NCI-H187 (cell line): ENCODE data around the gene CDH4.
"Not testable (repeated sequence)": the region's sequence is repeated elsewhere in the genome, so short reads cannot be mapped to it uniquely, and the experiment has no call there.

Experiments used
- DNase-seq, 2 experiments: peaks; one replicate each; lab custom pipeline; 2025; lab: John Stamatoyannopoulos, UW

Gene CDH4

DNA sequence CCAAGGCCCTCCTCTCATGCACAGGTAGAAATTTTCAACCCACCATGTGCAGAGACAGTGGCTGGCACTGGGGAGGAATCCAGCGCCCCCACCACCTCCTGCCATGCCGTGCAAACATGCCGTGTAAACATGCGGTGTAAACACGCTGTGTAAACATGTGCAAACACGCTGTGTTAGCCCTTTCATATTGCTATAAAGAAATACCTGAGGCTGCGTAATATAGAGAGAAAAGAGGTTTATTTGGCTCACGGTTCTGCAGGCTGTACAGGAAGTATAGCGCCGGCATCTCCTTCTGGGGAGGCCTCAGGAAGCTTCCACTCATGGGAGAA is 595.3 kb downstream of the CDH4 start:
- DNase-seq = no peak

DNA sequence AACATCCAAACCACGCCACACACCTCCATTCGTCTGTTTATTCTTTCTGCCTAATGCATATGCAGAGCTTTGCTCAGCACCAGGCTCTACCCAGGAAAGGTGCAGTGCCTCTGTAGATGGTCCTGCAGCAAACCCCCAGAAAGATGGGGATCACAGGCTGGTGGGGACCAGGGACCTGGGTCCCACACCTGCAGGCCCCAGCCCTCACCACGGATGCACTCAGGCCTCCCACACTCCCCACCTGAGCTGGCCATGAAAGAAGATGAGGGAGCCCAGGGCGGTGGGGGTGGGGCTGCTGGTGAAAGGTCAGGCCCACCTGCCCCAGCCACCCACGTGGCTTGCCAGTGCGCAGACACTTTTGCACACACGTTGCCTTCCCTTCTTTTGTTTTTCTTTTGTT is 595.9 kb downstream of the CDH4 start:
- no peak for DNase-seq

DNA sequence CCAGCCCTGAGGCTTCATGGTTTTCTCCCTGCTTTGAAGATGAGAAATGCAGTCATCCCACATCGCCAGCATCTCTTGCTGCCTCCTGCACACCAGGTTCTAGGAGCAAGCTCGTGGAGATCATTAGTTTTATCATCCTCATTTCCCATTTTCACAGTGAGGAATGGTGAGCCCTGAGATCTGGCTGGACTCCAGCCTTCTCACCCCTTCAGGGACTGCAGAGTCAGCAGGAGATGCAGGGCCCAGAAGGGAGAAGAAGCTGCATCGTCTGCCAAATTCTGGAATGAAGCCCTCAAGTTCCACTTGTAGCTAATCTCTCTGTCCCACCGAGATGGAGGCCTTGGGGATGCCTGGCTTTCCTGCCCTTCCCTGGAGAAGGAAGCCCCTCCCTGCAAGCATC is 596.8 kb downstream of the CDH4 start:
- no peak for DNase-seq

DNA sequence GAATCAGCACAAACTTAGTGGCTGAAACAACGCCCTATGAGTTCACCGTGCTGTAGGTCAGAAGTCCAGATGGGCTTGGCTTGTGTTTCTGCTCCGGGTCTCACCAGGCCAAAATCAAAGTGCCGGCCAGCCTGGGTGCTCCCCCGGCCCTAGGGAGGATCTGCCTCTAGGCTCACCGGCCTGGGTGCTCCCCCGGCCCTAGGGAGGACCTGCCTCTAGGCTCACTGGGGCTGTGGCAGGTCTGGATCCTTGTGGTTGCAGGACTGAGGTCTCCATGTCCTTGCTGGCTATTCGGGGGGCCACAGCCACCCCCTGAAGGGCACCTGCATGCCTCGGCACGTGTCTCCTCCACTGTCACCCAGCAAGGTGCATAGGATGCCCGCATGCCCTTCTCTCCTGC is 597.3 kb downstream of the CDH4 start:
- DNase-seq = no peak

DNA sequence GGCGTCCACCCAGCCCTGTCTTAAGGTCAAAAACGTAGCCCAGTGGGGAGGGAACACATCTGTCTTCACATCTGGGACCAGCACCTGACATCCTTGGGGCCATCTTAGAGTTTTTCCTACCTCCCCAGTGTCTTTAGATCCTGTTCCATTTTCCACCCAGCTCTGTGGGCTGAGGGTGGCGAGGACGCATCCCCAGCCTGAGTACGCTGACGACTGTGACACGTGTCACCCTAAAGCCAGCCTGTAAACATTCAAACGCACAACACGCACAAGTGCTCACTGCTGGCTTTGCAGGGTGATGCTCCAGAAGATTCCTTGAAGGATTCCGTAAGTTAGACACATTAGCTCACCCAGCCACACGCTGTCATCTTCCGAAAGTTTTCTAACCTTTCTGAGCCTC is 597.8 kb downstream of the CDH4 start:
- no peak for DNase-seq

DNA sequence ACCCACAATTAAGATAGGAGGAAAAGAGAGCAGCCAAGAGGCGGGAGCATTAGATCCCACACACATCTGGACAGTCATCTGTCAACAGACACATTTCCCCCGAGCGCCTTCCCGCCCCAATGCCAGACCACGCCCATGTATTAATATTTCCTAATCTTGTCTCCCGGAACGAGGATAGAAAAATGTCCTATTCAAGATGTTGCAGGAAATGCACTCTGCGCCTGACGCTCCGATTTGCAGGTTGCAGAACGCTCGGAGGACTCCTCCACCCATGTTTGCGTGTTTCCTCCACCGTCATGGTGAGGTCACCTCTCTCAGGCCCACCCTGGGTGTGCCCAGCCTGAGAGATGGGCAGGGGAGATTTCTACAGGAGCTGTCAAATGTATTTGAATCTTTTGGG is 598.4 kb downstream of the CDH4 start:
- no peak for DNase-seq

DNA sequence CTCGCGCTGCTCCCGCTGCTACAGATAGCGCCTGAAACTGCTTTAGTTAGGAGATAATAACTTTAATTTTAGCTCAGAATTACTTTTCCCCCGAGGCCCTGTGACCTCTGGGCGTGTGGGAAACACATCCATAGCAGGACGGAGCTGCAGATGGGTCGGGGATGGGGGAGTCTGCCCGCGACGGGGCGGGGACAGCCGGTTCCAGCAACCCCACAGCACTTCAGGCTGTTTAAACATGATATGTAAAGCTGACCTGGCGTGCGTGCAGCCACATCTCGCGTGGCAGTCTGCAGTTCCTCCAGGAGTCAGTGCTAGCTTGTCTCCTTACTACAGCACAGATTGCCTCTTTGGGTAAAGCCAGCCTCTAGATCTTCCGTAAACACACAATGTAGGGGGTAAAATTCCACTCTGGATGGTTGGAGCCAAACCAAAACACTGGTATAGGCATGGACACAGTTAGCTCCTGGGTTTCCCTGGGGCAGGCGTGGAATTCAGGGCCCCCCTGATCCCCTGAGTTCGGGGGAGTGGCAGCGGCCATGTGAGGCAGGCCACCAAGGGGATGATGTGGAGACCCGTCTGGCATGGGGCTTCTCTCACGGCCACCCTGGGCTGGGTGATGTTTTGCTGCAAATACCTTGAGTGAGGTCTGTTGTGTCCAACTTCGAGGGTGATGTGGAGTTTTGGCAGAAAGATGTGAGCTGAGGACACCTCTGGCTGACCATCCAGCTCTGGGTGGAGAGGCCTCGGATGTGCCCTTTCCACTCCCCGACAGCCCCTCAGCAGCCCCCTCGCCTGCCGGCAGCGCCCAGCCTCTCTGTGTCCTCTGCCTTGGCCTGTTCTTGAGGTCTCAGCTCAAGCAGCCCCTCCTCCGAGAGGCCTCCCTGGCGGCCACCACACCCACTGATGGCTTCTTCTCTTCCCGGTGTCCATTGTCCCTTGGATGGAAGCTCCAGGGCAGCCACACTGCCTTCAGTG is 599.2 kb downstream of the CDH4 start:
- no peak for DNase-seq

DNA sequence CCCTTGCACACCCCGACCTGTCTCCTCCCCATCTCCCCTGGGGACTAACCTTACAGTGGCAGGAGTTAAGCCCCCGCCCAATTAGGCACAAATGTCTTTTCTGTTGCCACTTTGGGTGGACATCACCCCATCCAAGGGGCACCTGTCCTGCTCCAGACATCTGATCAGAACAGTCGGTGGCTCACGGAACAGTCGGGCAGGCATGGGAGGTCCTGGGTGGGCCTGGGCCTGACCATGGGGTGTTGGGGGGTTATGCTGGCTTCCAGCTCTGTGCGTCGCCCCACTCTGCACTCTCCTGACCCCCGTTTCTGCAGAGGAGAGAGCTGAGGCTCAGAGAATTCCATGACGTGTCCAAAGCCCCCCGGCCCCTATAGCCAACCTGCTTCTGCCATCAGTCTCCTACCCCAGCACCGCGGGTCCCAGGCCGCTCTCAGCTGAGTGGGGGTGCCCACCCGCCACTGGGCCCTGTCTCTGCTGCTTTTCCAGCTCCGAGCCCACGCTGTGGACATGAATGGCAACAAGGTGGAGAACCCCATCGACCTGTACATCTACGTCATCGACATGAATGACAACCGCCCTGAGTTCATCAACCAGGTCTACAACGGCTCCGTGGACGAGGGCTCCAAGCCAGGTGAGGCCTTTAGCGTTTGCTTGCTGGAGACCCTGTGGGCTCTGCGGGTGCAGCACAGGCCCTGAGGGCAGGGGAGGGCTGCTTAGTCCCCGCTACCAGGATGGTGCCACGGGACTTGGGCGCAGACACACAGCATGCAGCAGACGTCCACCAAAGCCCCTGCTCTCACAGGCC is 600.4 kb downstream of the CDH4 start:
- DNase-seq = no peak

DNA sequence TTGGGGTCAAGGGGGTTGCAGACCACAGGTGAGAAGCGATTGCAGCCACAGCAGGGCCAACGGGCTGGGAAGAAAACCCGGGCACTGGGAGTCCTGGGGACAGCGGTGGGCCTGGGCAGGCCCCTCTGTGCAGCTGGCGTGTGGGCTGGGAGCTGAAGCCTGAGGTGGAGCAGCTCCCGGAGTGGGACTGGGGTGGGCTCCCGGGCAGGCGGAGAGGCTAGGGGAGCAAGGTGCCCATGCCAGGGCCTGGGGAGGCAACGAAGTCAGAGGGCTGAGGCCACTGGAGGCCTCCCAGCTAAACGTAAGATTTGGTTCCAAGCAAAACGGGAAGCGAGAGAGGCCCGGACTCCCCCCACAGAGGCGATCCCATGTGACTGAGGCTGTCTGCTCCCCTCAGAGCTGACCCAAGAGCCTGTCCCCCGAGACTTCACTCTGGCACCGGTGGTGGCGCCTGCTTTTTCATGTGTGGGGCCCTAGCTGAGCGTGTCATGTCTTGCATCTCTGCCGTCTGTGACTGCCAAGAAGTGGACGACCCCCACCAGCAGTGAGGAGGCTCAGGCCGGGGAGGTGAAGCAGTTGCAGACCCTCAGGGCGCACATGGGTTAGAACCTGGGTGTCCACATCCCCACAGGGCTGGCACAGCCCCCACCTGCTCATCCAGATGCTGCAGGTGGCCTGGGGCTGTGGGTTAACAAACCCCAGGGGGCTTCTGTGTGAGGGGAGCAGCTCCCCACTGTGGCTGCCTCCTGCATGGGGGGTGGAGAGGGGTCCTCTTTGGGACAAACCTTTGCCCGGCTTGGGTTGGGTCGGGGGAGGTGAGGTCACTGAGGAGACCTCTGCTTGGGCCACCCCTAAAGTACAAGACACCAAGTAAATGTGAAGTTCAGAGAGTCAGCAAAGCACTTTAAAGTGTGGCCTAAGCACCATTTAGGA is 601.3 kb downstream of the CDH4 start:
- DNase-seq = no peak

DNA sequence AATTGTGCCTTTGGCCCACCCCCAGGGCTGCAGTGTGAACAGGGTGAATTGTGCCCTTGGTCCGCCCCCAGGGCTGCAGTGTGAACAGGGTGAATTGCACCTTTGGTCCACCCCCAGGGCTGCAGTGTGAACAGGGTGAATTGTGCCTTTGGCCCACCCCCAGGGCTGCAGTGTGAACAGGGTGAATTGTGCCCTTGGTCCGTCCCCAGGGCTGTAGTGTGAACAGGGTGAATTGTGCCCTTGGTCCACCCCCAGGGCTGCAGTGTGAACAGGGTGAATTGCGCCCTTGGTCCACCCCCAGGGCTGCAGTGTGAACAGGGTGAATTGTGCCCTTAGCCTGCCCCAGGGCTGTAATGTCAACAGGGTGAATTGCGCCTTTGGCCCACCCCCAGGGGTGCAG is 602.5 kb downstream of the CDH4 start:
- not testable (repeated sequence) for DNase-seq

DNA sequence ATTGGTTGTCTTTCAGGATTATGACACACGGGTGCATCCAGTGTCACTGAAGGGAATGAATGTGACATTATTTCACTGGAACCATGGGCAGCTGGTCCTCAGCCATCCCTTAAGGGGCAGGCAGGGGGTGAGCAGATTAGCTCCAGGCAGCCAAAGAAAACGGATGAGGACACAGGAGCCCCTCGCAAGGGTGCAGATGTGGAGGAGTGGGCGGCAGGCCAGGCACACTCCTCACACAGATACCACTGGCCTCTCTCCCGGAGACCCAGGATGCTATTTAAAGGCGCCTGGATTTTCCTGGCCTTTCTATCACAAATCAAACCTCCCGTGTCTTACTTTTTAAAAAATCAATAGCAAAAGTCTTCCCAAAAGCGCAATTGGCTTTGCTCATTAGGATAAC is 603.2 kb downstream of the CDH4 start:
- no peak for DNase-seq

DNA sequence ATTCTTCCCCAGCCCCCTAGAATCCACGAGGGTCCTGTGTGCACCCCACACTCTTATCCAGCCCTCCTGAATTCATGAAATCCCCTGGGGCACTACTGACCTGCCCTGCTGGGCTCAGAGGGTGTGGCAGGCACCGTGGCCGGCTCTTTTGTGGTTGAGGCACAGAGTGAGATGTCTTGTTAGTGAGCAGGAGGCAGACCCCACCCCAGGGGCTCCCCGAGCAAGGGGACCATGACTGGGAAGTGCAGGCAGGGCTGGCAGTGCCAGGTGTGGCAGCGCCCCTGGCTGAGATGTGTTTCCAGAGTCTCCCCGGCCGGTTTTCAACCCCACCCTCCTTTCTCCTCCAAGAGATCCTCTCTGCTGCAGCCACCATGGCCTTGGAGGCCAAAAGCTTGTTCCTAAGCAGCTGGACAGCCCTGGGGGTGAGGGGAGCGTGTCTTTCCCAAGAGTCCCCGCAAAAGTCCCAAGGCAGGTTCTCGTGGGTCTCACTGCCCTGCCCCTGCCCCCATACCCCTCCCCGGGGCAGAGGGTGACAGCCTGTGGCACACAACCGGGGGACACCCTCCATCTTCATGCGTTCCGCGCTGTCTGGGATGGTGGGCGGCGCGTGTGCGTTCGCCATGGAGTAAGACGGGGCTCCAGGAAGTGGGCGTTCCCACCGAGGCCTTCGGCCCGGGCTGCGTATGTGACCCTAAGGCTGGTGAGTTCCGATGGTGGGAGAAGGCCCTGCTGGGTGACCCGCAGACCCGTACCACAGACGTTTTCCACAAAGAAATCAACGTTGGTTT is 604.8 kb downstream of the CDH4 start:
- DNase-seq = no peak

DNA sequence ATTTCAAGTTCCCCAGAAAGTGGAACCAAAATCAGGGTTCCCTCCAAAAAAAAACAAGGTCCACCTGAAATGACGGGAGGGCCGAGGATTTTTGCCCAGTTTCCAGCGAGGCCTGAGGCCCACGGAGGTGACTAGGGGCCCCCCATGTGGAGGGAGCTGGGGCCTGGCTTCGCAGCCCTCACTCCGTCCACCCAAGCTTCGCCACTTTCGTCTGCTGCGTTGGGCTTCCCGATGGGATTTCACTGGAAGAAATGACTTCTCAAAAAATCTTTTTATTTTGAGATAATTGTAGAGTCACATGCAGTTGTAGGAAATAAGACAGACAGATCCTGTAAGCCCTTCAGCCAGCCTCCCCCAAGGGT is 605.3 kb downstream of the CDH4 start:
- DNase-seq = no peak

DNA sequence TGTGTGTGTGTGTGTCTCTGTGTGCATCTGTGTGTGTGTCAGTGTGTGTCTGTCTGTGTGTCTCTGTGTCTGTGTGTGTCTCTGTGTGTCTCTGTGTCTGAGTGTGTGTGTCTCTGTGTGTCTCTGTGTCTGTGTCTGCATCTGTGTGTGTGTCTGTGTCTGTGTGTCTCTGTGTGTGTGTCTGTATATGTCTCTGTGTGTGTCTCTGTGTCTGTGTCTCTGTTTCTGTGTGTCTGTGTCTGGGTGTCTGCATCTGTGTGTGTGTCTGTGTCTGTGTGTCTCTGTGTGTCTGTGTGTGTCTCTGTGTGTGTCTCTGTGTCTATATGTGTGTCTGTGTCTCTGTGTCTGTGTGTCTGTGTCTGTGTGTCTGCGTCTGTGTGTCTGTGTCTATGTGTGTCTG is 605.8 kb downstream of the CDH4 start:
- DNase-seq = no peak

DNA sequence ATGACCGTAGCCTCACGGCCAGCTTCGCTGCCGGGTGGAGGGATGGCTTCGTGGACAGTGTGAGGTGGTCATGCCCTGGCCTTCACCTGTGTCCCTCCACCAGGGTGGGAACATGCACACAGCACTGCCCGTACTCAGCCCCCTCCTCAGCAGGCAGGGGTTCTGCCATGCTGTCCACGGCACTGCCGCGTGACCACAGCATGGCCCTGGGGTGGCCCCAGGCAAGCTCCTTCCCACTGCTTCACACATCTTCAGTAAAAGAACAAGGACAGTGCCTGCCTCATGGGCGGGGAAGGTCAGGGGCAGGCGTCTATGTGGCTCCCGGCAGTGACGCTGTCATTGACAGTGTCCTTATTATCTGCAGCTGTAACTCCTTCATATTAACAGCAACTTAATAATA is 607.7 kb downstream of the CDH4 start:
- DNase-seq = no peak

DNA sequence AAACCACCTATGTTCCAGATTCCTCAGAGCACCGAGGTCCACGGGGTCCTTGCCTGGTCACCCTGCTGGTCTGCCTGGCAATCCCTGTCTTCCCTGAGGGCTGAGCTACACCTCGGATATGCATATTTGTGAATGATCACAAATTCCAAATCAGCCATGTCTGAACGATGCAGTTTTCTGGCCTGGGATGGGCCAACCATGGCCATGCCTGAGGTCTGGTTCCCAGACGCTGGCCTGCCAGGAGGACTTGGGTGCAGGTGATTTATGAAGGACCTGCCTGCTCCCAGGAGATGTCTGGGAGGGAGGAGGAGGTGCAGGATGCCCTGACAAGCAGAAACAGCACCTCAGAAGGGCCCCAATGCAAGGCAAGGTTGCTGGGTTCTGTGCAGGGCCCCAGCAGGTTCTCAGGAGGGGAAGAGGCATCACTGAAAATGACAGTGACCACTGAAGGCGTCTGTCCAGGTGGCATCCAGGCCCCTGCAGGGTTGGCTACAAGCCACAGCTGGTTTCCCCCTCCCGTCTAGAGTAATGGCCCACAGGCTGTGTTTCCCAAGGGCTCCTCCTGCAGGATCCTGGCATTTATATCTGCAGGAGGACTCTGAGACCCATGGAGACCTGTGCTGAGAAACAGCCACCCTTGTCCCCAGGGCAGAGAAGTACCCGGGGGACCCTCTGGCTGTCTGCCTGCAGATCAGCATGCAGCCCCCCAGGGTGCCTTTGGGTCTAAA is 608.4 kb downstream of the CDH4 start:
- no peak for DNase-seq

DNA sequence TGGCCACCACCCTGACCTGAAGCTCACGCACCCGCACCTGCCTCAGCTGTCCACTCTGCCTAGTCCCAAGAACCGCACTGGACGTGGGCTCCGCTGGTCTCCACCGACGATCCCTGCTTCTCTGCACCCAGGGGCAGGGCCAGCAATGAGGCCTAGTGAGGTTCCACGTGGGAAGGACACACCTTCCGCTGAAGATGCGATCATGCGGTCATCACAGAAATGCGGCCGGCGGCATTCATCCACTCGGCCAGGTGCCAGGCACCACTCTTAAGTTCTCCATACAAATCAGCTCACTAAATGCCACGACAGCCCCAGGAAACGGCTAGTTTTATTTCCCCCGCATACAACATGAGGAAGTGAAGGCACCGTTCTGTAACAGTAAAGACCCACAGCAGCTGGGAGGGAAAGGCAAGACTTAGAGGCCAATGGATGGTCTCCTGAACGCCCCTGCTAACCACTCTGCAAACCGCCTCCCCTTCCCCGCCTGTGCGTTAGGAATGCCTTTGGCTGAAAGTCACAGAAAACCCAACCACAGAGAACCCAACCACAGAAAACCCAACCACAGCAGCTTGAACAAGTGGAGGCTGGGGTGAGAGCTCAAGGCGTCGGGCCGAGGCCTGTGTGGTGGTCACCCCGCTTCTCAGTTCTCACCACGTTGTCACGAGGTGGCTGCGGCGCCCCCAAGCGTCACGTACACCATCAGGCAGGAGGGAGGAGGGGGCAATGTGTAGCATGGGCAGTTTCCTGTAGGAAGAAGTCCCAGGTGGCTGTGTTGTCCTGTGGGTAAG is 609.2 kb downstream of the CDH4 start:
- DNase-seq = no peak

DNA sequence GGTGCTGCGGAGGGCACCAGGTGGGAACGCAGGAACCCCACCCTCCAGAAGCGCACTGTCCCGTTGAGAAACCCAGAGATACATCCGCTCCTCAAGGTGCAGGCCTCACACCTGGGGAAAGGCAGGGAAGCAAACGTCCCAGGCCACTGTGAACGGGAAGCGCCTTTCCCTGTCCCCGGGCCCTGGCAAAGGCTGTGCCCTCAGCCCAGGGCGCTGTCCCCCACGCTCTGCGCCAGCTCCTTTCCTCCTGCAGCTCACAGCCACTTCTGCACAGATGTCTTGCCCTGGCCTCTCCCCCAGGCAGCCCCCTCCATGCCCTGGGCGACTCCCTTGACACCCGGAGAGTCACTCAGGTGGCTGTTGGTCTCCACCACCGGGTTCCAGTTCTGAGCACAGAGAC is 609.8 kb downstream of the CDH4 start:
- DNase-seq = no peak

DNA sequence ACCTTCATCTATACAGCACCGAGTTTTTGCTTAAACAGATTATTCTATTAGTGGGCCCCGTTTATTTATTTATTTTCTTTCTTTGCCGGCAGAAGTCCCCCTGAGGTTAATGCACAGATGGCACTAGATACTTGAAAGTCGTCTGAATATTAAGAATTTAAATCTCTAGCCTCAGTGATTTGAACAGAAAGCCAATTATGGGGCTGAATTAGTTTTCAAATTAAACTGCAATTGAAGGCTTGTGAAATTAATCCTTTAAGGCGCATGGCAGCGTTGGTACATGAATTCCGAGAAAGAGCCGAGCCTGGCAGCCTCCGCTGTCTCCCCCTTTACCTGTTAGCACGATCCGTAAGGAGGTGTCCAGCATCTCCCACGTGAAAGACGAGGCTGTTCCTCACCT is 610.8 kb downstream of the CDH4 start:
- no peak for DNase-seq

DNA sequence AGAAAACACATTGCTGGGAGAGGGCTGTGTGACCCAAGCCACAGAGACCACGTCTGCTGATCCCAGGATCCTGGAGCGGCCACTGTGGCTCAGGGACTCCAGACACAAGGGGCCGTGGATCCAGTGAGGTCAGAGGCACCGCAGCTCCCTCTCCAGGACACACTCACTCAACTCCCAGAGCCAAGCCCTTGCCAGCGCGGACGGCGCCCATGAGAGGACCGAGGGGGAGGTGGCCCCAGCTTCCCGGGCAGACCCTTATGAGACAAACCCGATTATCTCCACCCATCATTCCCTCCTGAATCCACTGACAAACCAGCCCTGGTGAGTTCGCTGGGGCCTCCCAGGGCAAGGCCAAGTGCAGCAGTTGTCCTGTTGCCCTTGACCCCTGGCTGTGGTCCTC is 612.4 kb downstream of the CDH4 start:
- DNase-seq = no peak
